DMS53 (cell line): ENCODE data around the gene SMARCE1.
A peak's percentile ranks its signal among the peaks of the same experiment; 100 is the strongest.
"Not testable (repeated sequence)": the region's sequence is repeated elsewhere in the genome, so short reads cannot be mapped to it uniquely, and the experiment has no call there.

ENCODE experiments used
- DNase-seq: peaks from one replicate; lab custom pipeline; 2025; lab: John Stamatoyannopoulos, UW

Gene SMARCE1

GRCh38 chr17:40610359-40610758 lies 37.3 kb downstream of the SMARCE1 start:
- no peak for DNase-seq

- DNase-seq, result peak; percentile 9
Measured at GRCh38 chr17:40608061-40608581, 39.5 kb downstream of the SMARCE1 start.

- no peak for DNase-seq
Measured at GRCh38 chr17:40607641-40608040, 40.0 kb downstream of the SMARCE1 start.

- no peak for DNase-seq
Measured at GRCh38 chr17:40606548-40607353, 40.9 kb downstream of the SMARCE1 start.

- DNase-seq, result no peak
Measured at GRCh38 chr17:40605306-40605705, 42.3 kb downstream of the SMARCE1 start.

- DNase-seq, result no peak
Measured at GRCh38 chr17:40604327-40605080, 43.1 kb downstream of the SMARCE1 start.

GRCh38 chr17:40602445-40603443 lies 44.9 kb downstream of the SMARCE1 start:
- no peak for DNase-seq

- DNase-seq, result no peak
Measured at GRCh38 chr17:40600486-40601046, 47.1 kb downstream of the SMARCE1 start.

- no peak for DNase-seq
Measured at GRCh38 chr17:40599468-40599763, 48.2 kb downstream of the SMARCE1 start.

GRCh38 chr17:40598619-40599467 lies 48.8 kb downstream of the SMARCE1 start:
- DNase-seq, result no peak

- DNase-seq, result no peak
Measured at GRCh38 chr17:40598301-40598618, 49.4 kb downstream of the SMARCE1 start.

GRCh38 chr17:40597556-40598300 lies 49.9 kb downstream of the SMARCE1 start:
- peak; percentile 9 for DNase-seq

- DNase-seq, result no peak
Measured at GRCh38 chr17:40597156-40597555, 50.5 kb downstream of the SMARCE1 start.

GRCh38 chr17:40596261-40596919 lies 51.2 kb downstream of the SMARCE1 start:
- peak; percentile 52 for DNase-seq

- no peak for DNase-seq
Measured at GRCh38 chr17:40590742-40591141, 56.9 kb downstream of the SMARCE1 start.

- no peak for DNase-seq
Measured at GRCh38 chr17:40588552-40588951, 59.1 kb downstream of the SMARCE1 start.

- not testable (repeated sequence) for DNase-seq
Measured at GRCh38 chr17:40586264-40586663, 61.4 kb downstream of the SMARCE1 start.

GRCh38 chr17:40584950-40585349 lies 62.7 kb downstream of the SMARCE1 start:
- not testable (repeated sequence) for DNase-seq

- DNase-seq, result peak; percentile 75
Measured at GRCh38 chr17:40582328-40582901, 65.2 kb downstream of the SMARCE1 start.
